Measurements from ENCODE around the gene IFT74. TPM values are rescaled to one million over a fixed set of nuclear protein-coding genes. Genes with fewer than 3 reads are reported as not detected.

The IFT74 gene
- total and polyA plus RNA-seq, 9 of the 15 experiments (the other 6 are each of a cell fraction or from before 2014, with no cell fraction given), result 6.1 to 13.2 (median 9.3) TPM

DNA sequence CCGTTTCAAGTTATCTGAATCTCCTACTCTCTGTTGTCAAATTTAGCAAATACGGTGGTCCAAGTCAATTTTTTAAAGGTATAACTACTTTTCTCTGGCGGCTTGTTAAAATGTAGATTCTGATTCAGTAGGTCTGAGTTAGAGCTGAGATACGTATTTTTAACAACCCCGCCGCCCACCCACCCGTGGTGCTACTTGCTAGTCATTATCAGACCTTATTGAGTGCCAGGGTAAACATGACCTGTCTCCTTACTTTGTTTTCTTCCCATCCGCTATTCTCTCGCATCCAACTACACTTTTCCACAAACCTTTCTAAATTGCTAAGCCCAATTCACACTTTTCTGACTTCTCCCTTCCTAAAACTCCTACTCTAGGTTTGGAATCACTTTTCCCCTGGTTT is 8.5 kb upstream of the IFT74 start (continued):
- TF ChIP-seq, protein P1, sequence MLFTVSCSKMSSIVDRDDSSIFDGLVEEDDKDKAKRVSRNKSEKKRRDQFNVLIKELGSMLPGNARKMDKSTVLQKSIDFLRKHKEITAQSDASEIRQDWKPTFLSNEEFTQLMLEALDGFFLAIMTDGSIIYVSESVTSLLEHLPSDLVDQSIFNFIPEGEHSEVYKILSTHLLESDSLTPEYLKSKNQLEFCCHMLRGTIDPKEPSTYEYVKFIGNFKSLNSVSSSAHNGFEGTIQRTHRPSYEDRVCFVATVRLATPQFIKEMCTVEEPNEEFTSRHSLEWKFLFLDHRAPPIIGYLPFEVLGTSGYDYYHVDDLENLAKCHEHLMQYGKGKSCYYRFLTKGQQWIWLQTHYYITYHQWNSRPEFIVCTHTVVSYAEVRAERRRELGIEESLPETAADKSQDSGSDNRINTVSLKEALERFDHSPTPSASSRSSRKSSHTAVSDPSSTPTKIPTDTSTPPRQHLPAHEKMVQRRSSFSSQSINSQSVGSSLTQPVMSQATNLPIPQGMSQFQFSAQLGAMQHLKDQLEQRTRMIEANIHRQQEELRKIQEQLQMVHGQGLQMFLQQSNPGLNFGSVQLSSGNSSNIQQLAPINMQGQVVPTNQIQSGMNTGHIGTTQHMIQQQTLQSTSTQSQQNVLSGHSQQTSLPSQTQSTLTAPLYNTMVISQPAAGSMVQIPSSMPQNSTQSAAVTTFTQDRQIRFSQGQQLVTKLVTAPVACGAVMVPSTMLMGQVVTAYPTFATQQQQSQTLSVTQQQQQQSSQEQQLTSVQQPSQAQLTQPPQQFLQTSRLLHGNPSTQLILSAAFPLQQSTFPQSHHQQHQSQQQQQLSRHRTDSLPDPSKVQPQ (CRISPR knock-in tag; IDR thresholded peaks at IDR 0.05; ENCODE audit: borderline replicate concordance), result no peak
- TF ChIP-seq, protein P2, sequence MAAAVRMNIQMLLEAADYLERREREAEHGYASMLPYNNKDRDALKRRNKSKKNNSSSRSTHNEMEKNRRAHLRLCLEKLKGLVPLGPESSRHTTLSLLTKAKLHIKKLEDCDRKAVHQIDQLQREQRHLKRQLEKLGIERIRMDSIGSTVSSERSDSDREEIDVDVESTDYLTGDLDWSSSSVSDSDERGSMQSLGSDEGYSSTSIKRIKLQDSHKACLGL (CRISPR knock-in tag; IDR thresholded peaks at IDR 0.05; ENCODE audit: borderline replicate concordance, poor library complexity, severe bottlenecking), result no peak
- TF ChIP-seq, protein P3, sequence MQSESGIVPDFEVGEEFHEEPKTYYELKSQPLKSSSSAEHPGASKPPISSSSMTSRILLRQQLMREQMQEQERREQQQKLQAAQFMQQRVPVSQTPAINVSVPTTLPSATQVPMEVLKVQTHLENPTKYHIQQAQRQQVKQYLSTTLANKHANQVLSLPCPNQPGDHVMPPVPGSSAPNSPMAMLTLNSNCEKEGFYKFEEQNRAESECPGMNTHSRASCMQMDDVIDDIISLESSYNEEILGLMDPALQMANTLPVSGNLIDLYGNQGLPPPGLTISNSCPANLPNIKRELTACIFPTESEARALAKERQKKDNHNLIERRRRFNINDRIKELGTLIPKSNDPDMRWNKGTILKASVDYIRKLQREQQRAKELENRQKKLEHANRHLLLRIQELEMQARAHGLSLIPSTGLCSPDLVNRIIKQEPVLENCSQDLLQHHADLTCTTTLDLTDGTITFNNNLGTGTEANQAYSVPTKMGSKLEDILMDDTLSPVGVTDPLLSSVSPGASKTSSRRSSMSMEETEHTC (IDR thresholded peaks at IDR 0.05), result no peak
- TF ChIP-seq NRF1 (conservative IDR thresholded peaks at IDR 0.05 in 1 of 2, IDR thresholded peaks at IDR 0.05 in 1 of 2), result no peak
- TF ChIP-seq RBBP5 (IDR thresholded peaks at IDR 0.05; ENCODE audit: borderline replicate concordance, insufficient read depth, low read length, poor library complexity, severe bottlenecking), result no peak
- TF ChIP-seq CBX2 (IDR thresholded peaks at IDR 0.05; ENCODE audit: insufficient read depth, low read length, poor library complexity, severe bottlenecking), result no peak
